BE2C (cell line): ENCODE data around the gene LENG1.
A peak's percentile ranks its signal among the peaks of the same experiment; 100 is the strongest.

ENCODE experiments used
- DNase-seq: peaks from one replicate; pipeline ENCODE4 v3.0.0-alpha.2; 2020
- H3K27me3 ChIP-seq: fragments of 250-450 bp; sonication (Bioruptor Pico); 2 replicates; pipeline ENCODE4 v1.5.1; 2020; ENCODE audit warnings: mild to moderate bottlenecking
- H3K36me3 ChIP-seq: fragments of 250-450 bp; sonication (Bioruptor Pico); 2 replicates; pipeline ENCODE4 v1.5.1; 2020; ENCODE audit warnings: mild to moderate bottlenecking
- H3K4me1 ChIP-seq: fragments of 250-450 bp; sonication (Bioruptor Pico); 2 replicates; pipeline ENCODE4 v1.5.1; 2020
- H3K4me3 ChIP-seq: 2 replicates; pipeline ENCODE4 v1.5.1; 2011; ENCODE audit warnings: low read depth, low read length
- H3K9me3 ChIP-seq: fragments of 250-450 bp; sonication (Bioruptor Pico); 2 replicates; pipeline ENCODE4 v1.5.1; 2020
- TF ChIP-seq, protein P1 (sequence below): IDR thresholded peaks from 2 replicates; pipeline ENCODE4 v1.5.1; 2012; ENCODE audit warnings: mild to moderate bottlenecking, low read depth, low read length

LENG1 gene

DNA sequence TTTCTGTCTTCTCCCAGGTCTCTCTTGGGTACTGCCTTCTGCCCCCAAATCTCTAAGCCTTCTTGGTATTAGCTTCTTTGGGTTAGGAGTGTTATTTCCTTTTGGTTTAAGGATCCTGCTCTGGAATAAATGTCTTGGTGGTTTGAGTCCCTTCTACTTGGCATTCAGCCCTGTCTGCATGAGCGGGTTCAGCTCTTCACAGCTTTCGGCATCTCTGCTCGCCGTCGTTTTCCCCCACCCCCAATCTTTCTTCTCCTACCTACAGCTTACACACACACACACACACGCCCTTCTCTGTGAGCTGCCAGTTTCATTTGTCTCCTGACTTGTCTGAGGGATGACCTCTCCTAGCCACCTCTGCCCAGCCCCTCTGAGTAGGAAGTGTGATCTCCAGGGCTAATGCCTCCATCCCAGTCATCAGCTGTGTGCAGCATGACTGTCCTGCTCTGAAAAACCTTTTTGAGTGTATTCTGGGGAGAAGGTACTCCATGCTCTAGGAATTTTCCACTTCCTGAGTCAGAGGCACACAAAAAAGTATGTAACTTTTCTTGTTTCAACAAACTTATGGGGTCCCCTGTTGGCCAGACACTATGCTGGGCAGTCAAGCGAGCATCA lies 17.2 kb downstream of the LENG1 start:
- TF ChIP-seq, protein P1, sequence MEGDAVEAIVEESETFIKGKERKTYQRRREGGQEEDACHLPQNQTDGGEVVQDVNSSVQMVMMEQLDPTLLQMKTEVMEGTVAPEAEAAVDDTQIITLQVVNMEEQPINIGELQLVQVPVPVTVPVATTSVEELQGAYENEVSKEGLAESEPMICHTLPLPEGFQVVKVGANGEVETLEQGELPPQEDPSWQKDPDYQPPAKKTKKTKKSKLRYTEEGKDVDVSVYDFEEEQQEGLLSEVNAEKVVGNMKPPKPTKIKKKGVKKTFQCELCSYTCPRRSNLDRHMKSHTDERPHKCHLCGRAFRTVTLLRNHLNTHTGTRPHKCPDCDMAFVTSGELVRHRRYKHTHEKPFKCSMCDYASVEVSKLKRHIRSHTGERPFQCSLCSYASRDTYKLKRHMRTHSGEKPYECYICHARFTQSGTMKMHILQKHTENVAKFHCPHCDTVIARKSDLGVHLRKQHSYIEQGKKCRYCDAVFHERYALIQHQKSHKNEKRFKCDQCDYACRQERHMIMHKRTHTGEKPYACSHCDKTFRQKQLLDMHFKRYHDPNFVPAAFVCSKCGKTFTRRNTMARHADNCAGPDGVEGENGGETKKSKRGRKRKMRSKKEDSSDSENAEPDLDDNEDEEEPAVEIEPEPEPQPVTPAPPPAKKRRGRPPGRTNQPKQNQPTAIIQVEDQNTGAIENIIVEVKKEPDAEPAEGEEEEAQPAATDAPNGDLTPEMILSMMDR = no peak
- Histone ChIP-seq H3K27me3 (no peaks in the 10 kb centered on the region), H3K4me3 (no peak overlapping the region), H3K4me1 (no peaks in the 10 kb centered on the region), H3K9me3 (no peaks in the 10 kb centered on the region), H3K36me3 (peaks cover 64% of the 10 kb centered on the region)
- DNase-seq = no peak

- Histone ChIP-seq H3K36me3 (peaks cover 55% of the 10 kb centered on the region), H3K4me3 (no peak overlapping the region), H3K9me3 (no peaks in the 10 kb centered on the region), H3K4me1 (no peaks in the 10 kb centered on the region), H3K27me3 (no peaks in the 10 kb centered on the region)
- TF ChIP-seq, protein P1 = no peak
- DNase-seq = no peak
Observed at GRCh38 chr19:54141356-54141755, 18.2 kb downstream of the LENG1 start.

DNA sequence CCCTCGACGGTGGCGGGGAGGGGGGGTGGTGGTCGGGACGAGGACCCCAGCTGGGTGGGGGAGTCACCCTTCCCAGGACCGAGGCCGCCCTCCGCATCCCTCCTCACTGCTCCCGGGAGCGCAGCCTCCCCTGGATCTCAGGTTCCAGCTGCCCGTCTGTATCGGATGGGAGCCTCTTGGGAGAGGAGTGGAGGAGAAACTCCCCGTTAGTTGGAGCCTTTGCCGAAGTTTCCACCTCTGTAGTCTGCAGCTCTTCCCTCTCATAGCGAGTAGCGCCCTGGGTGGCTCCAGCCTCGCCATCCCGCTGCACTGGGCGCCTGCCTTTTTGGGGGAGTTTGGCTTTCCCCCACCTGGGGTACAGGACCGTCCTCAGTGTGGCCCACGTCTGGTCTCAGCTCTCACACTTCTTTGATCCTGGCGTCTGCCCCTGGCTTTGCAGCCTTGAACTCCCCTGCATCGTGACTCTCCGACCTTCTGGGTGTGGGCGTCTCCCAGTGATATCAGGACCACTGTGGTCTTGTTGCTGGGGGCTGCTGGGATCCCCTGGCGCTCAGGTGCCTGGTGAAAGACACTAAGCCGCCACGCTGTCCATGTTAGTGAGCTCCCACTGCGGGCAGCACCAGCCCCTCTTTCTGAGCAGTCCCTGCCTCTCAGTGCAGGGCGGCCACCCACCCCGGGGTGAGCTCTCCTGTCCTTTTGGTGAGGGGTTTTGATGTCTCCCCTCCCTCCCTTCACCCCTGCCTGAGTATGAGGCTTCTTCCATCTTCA lies 20.8 kb downstream of the LENG1 start:
- no peaks in the 10 kb centered on the region for H3K9me3 ChIP-seq
- H3K27me3 ChIP-seq = no peaks in the 10 kb centered on the region
- peaks cover 28% of the 10 kb centered on the region for H3K36me3 ChIP-seq
- no peak for DNase-seq
- H3K4me1 ChIP-seq = no peaks in the 10 kb centered on the region
- TF ChIP-seq, protein P1 = no peak
- H3K4me3 ChIP-seq = peak overlapping the region; percentile 83

GRCh38 chr19:54137699-54138488 lies 21.6 kb downstream of the LENG1 start, which contains the start of gene CNOT3:
Gene CNOT3 (plus strand): TSS chr19:54137762. CDS start chr19:54142979, 5,217 bp downstream.
- no peaks in the 10 kb centered on the region for H3K9me3 ChIP-seq
- DNase-seq = peak; percentile 49
- TF ChIP-seq, protein P1 = 0 out of 2 replicates have a peak, but pooled peaks have one; percentile 9
- H3K4me3 ChIP-seq = peak within 1 kb of the TSS; percentile 83
- no peaks in the 10 kb centered on the region for H3K4me1 ChIP-seq
- peaks cover 20% of the 10 kb centered on the region for H3K36me3 ChIP-seq
- H3K27me3 ChIP-seq = no peaks in the 10 kb centered on the region

- peak overlapping the region; percentile 83 for H3K4me3 ChIP-seq
- peak; percentile 99 for DNase-seq
- no peaks in the 10 kb centered on the region for H3K4me1 ChIP-seq
- H3K9me3 ChIP-seq = no peaks in the 10 kb centered on the region
- H3K27me3 ChIP-seq = no peaks in the 10 kb centered on the region
- TF ChIP-seq, protein P1 = no peak
- H3K36me3 ChIP-seq = peaks cover 13% of the 10 kb centered on the region
Observed at GRCh38 chr19:54136864-54137698, 22.4 kb downstream of the LENG1 start.
